ENCODE results near the gene OLFM1. TPM values are rescaled to one million over a fixed set of nuclear protein-coding genes. Genes with fewer than 3 reads are reported as not detected.

OLFM1 gene
- total RNA-seq, 1 experiment from 2014 or later = not detected

DNA sequence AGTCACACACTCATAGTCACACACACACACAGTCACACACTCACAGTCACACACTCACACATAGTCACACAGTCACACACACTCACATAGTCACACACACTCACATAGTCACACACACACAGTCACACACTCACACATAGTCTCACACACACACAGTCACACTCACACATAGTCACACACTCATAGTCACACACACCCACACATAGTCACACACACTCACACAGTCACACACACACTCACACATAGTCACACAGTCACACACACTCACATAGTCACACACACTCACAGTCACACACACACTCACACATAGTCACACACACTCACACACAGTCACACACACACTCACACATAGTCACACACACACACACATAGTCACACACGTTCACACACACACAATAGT is 4.1 kb downstream of the OLFM1 start:
- BruUV-seq (replicated peaks) = no TSS peak
- no peak for TF ChIP-seq EZH2 (IDR thresholded peaks at IDR 0.05; ENCODE audit: low read depth)
- TF ChIP-seq, protein P1, sequence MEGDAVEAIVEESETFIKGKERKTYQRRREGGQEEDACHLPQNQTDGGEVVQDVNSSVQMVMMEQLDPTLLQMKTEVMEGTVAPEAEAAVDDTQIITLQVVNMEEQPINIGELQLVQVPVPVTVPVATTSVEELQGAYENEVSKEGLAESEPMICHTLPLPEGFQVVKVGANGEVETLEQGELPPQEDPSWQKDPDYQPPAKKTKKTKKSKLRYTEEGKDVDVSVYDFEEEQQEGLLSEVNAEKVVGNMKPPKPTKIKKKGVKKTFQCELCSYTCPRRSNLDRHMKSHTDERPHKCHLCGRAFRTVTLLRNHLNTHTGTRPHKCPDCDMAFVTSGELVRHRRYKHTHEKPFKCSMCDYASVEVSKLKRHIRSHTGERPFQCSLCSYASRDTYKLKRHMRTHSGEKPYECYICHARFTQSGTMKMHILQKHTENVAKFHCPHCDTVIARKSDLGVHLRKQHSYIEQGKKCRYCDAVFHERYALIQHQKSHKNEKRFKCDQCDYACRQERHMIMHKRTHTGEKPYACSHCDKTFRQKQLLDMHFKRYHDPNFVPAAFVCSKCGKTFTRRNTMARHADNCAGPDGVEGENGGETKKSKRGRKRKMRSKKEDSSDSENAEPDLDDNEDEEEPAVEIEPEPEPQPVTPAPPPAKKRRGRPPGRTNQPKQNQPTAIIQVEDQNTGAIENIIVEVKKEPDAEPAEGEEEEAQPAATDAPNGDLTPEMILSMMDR (conservative IDR thresholded peaks at IDR 0.05) = no peak
- H2AFZ ChIP-seq = no peak overlapping the region
- CTCF ChIA-PET = no interaction called here
- H3K27ac ChIP-seq = no peak overlapping the region
- no peak overlapping the region for H3K4me3 ChIP-seq
- H3K4me2 ChIP-seq = no peak overlapping the region
- POLR2A ChIA-PET (ENCODE audit: unreplicated experiment) = no interaction called here
- H3K9me2 ChIP-seq (ENCODE audit: insufficient read depth) = no peaks in the 10 kb centered on the region
- H3K9me3 ChIP-seq (ENCODE audit: insufficient read depth, low read depth) = no peaks in the 10 kb centered on the region
- H3F3A ChIP-seq (ENCODE audit: insufficient read depth, low read depth) = no peaks in the 10 kb centered on the region
- H4K20me1 ChIP-seq (ENCODE audit: insufficient read depth) = no peaks in the 10 kb centered on the region
- DNase-seq = no peak
- no peaks in the 10 kb centered on the region for H3K79me2 ChIP-seq (ENCODE audit: low read depth)
- H3K4me1 ChIP-seq (replicated peaks; ENCODE audit: insufficient read depth) = no peaks in the 10 kb centered on the region
- intact Hi-C loops (cut with micrococcal nuclease; ENCODE audit: unreplicated experiment) = no loop called here
- H3K27me3 ChIP-seq (ENCODE audit: insufficient read depth, low read depth) = peaks cover 69% of the 10 kb centered on the region
- no peaks in the 10 kb centered on the region for H3K36me3 ChIP-seq (ENCODE audit: low read depth)

DNA sequence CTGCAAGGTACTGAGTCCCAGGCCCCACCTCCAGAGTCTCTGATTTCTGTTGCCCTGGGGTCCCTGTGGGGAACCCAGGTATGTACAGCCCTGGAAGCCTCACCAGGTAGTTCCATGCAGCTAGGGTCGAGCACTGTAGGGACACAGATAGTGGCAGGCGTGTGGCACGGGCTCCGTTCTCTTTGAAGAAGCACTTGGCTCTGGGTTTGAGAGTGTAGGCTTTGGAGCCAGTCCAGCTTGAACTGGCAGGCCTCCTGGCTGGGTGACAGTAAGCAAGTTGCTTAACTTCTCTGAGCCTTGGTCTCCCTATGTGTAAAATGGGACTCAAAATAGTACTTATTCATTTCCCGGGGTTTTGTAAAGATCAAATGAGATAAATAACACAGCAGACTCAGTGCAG is 5.6 kb downstream of the OLFM1 start:
- no TSS peak for BruUV-seq (replicated peaks)
- TF ChIP-seq, protein P1 (conservative IDR thresholded peaks at IDR 0.05) = no peak
- no peak for TF ChIP-seq EZH2 (IDR thresholded peaks at IDR 0.05; ENCODE audit: low read depth)
- CTCF ChIA-PET = no interaction called here

DNA sequence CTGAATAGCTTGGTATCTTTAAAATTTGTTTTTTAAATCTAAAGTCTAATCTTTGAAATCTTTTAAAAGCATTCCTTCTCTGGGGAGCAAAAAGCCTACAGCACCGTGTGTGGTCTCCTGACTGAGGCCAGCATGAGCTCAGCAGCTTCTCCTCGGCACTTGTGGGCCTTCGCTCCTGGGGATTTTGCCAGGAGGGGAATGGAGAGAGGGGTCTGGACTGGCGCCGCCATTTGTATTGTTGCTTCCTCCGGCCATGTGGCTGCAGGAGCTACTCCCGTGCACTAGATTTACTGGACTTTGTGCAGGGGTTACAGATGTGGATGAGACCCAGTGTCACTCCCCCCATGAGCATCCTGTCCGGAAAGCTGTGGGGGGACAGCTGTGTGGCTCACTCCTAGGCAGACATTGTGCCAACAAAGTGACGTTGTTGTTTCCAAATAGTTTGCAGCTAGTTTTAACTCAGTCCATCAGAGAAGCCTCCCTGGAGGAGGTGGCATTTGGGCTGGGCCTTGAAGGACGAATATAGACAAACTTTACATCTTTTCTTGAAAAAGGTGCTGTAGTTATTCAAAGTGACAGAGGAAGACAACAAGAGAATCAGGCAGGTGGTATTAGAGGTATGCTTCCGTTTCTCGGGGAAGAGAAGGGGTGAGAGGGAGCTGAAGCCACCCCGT is 6.6 kb downstream of the OLFM1 start:
- Histone ChIP-seq H3K4me1 (replicated peaks; ENCODE audit: insufficient read depth) (no peaks in the 10 kb centered on the region), H2AFZ (no peak overlapping the region), H3K4me2 (no peak overlapping the region), H3K9me3 (ENCODE audit: insufficient read depth, low read depth) (no peaks in the 10 kb centered on the region), H3K27ac (no peak overlapping the region), H3K4me3 (no peak overlapping the region), H3K27me3 (ENCODE audit: insufficient read depth, low read depth) (peaks cover 80% of the 10 kb centered on the region), H3K79me2 (ENCODE audit: low read depth) (no peaks in the 10 kb centered on the region), H4K20me1 (ENCODE audit: insufficient read depth) (no peaks in the 10 kb centered on the region; the same call in 1 of the 2 replicates), H3K9me2 (ENCODE audit: insufficient read depth) (no peaks in the 10 kb centered on the region), H3K36me3 (ENCODE audit: low read depth) (no peaks in the 10 kb centered on the region), H3F3A (ENCODE audit: insufficient read depth, low read depth) (no peaks in the 10 kb centered on the region)
- POLR2A ChIA-PET (ENCODE audit: unreplicated experiment) = no interaction called here
- CTCF ChIA-PET = no interaction called here
- no peak for TF ChIP-seq EZH2 (IDR thresholded peaks at IDR 0.05; ENCODE audit: low read depth)
- TF ChIP-seq, protein P1 (conservative IDR thresholded peaks at IDR 0.05) = no peak
- no peak for DNase-seq
- no TSS peak for BruUV-seq (replicated peaks)
- intact Hi-C loops (cut with micrococcal nuclease; ENCODE audit: unreplicated experiment) = no loop called here

More for the DNA sequence above, 5.6 kb downstream of the OLFM1 start:
- H3K27me3 ChIP-seq (ENCODE audit: insufficient read depth, low read depth) = peaks cover 74% of the 10 kb centered on the region
- no peak overlapping the region for H2AFZ ChIP-seq
- no peaks in the 10 kb centered on the region for H3F3A ChIP-seq (ENCODE audit: insufficient read depth, low read depth)
- H3K9me2 ChIP-seq (ENCODE audit: insufficient read depth) = no peaks in the 10 kb centered on the region
- H3K4me2 ChIP-seq = no peak overlapping the region
- no peak overlapping the region for H3K4me3 ChIP-seq
- POLR2A ChIA-PET (ENCODE audit: unreplicated experiment) = no interaction called here
- no peaks in the 10 kb centered on the region for H3K79me2 ChIP-seq (ENCODE audit: low read depth)
- no peak overlapping the region for H3K27ac ChIP-seq
- intact Hi-C loops (cut with micrococcal nuclease; ENCODE audit: unreplicated experiment) = no loop called here
- no peak for DNase-seq
- H3K36me3 ChIP-seq (ENCODE audit: low read depth) = no peaks in the 10 kb centered on the region
- H3K9me3 ChIP-seq (ENCODE audit: insufficient read depth, low read depth) = no peaks in the 10 kb centered on the region
- H4K20me1 ChIP-seq (ENCODE audit: insufficient read depth) = no peaks in the 10 kb centered on the region
- no peaks in the 10 kb centered on the region for H3K4me1 ChIP-seq (replicated peaks; ENCODE audit: insufficient read depth)

All from PC-9 (cell line).